Transverse colon (tissue), 4 donors: ENCODE data around the gene IDNK. TPM values are rescaled to one million over a fixed set of nuclear protein-coding genes. Genes with fewer than 3 reads are reported as not detected.

Experiments
- DNase-seq: peaks from one replicate; pipeline ENCODE4 v3.0.0-alpha.2; 2019
- H3K27ac ChIP-seq, 4 donors: fragments of 200-600 bp; sonication (generic); 2 replicates each; pipeline ENCODE4 v1.5.1; 2016 to 2018; ENCODE audit warnings: inconsistent platforms in 4 of 4
- H3K27me3 ChIP-seq: fragments of 200-600 bp; sonication (generic); 2 replicates; pipeline ENCODE4 v1.5.1; 2017; ENCODE audit warnings: inconsistent platforms
- H3K36me3 ChIP-seq, 4 donors: fragments of 200-600 bp; sonication (generic); 2 replicates each; pipeline ENCODE4 v1.5.1; 2017 to 2019; ENCODE audit warnings: inconsistent platforms in 4 of 4
- H3K4me1 ChIP-seq, 4 donors: fragments of 200-600 bp; sonication (generic); 2 replicates each; pipeline ENCODE4 v1.5.1; 2017 to 2020; ENCODE audit warnings: inconsistent platforms in 4 of 4
- H3K4me3 ChIP-seq, 4 donors: fragments of 200-600 bp; sonication (generic); 1 replicate in 1 of 4; 2 replicates in 3 of 4; pipeline versions ENCODE4 v1.5.1 to v1.6.1; 2017 to 2019; ENCODE audit warnings: inconsistent platforms in 4 of 4
- H3K9me3 ChIP-seq, 2 donors: fragments of 200-600 bp; sonication (generic); 2 replicates each; pipeline ENCODE4 v1.5.1; 2017 to 2019; ENCODE audit warnings: inconsistent platforms in 2 of 2
- EP300 ChIP-seq: sonication (generic); formaldehyde crosslinking; IDR thresholded peaks from one replicate; pipeline ENCODE4 v1.6.1; 2017; ENCODE audit warnings: antibody characterized with exemption, low read depth
- POLR2A ChIP-seq: fragments of 450-650 bp; IDR thresholded peaks from one replicate; pipeline ENCODE4 v1.6.1; 2016; ENCODE audit warnings: antibody characterized with exemption, mild to moderate bottlenecking, moderate library complexity
- POLR2AphosphoS5 ChIP-seq, 3 donors: sonication (generic); formaldehyde crosslinking; IDR thresholded peaks; one replicate each; pipeline ENCODE4 v1.6.1; 2016; ENCODE audit warnings: antibody characterized with exemption in 3 of 3
- WGBS, 2 donors: methylation state at CpG; one replicate each; pipeline ENCODE4 v1.1.5; 2018; ENCODE audit warnings: low coverage in 1 of 2; 5-methylcytosine and 5-hydroxymethylcytosine counted together
- in situ Hi-C, 4 donors: fragments of 200-750 bp; cut with MboI; loops; one replicate each; pipeline versions ENCODE4 v1.15.0 to v1.15.1; 2017; ENCODE audit warnings: low sequenced_read_pairs in 3 of 4, low pct_ligation_motif_present in 1 of 4, low pct_unique_long_range_greater_than_20kb in 1 of 4
- intact Hi-C: fragments of 100-400 bp; cut with DNase I; formaldehyde crosslinking; loops from one replicate; pipeline ENCODE4 v1.15.1; 2023; ENCODE audit warnings: low total_unique reads
- small RNA-seq, 4 donors: library from RNA; depleted of rRNA; stranded (forward); fragments of <200 nt; gene quantifications; one replicate each; pipeline ENCODE3, GENCODE V24; 2016
- total RNA-seq, 4 donors: library from RNA; depleted of rRNA; stranded (reverse); fragments of >200 nt; gene quantifications; one replicate each; pipeline ENCODE4 v1.1.0, GENCODE V29; 2016
- TF ChIP-seq, protein P1 (sequence below), 5 experiments: fragments of 200-600 bp in 3 of 5; fragments of 450-650 bp in 2 of 5; sonication (generic) in 3 of 5; IDR thresholded peaks; 1 replicate in 2 of 5; 2 replicates in 3 of 5; pipeline ENCODE4 v1.5.1; 2016 to 2017; ENCODE audit warnings: antibody characterized with exemption in 5 of 5, inconsistent platforms in 3 of 5, mild to moderate bottlenecking in 2 of 5, moderate library complexity in 1 of 5

Gene IDNK
- total RNA-seq, 4 donors from 2014 or later, result 4.6 to 18.7 TPM; not detected in 2

DNA sequence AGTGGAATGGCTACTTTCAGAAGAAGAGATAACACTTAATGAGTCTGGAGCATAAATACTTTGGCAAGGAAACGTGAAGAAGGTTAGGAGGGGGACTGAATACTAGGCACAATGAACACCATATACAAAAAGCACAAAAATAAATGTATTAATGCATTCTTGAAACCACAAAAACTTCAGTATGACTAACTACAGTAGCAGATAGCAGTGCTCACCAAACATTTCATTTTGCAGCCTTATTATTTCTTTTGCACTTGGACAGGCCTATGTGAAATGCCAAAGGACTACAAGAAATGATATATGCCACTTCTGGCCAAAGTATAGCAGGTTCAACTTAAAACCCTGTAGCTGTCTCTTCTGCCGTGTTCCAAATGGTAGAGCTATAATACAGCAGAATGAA lies 58.5 kb downstream of the IDNK start:
- TF ChIP-seq POLR2AphosphoS5 (IDR thresholded peaks at IDR 0.05) (no peak), EP300 (no peak), POLR2A (no peak)
- TF ChIP-seq, protein P1, sequence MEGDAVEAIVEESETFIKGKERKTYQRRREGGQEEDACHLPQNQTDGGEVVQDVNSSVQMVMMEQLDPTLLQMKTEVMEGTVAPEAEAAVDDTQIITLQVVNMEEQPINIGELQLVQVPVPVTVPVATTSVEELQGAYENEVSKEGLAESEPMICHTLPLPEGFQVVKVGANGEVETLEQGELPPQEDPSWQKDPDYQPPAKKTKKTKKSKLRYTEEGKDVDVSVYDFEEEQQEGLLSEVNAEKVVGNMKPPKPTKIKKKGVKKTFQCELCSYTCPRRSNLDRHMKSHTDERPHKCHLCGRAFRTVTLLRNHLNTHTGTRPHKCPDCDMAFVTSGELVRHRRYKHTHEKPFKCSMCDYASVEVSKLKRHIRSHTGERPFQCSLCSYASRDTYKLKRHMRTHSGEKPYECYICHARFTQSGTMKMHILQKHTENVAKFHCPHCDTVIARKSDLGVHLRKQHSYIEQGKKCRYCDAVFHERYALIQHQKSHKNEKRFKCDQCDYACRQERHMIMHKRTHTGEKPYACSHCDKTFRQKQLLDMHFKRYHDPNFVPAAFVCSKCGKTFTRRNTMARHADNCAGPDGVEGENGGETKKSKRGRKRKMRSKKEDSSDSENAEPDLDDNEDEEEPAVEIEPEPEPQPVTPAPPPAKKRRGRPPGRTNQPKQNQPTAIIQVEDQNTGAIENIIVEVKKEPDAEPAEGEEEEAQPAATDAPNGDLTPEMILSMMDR (IDR thresholded peaks at IDR 0.05), result no peak
- intact Hi-C loops, result no loop called here
- no peaks in the 10 kb centered on the region for H3K9me3 ChIP-seq
- H3K27ac ChIP-seq, result no peak overlapping the region
- peaks cover 0 to 29% (median 10%) of the 10 kb centered on the region in 4 donors for H3K36me3 ChIP-seq
- H3K4me3 ChIP-seq, result no peak overlapping the region
- H3K27me3 ChIP-seq, result no peaks in the 10 kb centered on the region
- no peak for DNase-seq
- in situ Hi-C loops, result no loop called here
- no peaks in the 10 kb centered on the region for H3K4me1 ChIP-seq
- 65 to 73% methylated on average over 1 to 2 of the region's 2 CpGs for WGBS, 2 donors

DNA sequence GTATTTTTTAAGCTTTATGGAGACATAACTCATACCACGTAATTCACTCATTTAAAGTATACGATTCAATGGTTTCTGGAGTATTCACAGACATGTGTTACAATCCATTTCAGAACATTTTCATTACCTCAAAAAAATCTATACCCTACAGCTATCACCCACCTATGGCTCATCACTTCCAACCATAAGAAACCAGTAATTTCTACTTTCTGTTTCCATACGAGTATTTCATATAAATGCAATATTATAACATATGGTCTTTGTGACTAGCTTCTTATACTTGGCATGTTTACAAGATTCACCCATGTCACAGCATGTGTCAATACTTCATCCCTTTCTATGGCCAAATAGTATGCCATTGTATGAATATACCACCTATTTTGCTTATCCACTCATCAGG lies 66.0 kb downstream of the IDNK start:
- WGBS, 2 donors, result 78 to 80% methylated on average over 3 of the region's 3 CpGs
- Histone ChIP-seq H3K4me1 (peaks cover 0 to 32% (median 15%) of the 10 kb centered on the region in 4 donors), H3K27ac (no peak overlapping the region), H3K36me3 (no peaks in the 10 kb centered on the region), H3K27me3 (no peaks in the 10 kb centered on the region), H3K4me3 (no peak overlapping the region), H3K9me3 (no peaks in the 10 kb centered on the region)
- TF ChIP-seq POLR2A (no peak), POLR2AphosphoS5 (IDR thresholded peaks at IDR 0.05) (no peak), EP300 (no peak)
- TF ChIP-seq, protein P1 (IDR thresholded peaks at IDR 0.05), result no peak
- DNase-seq, result no peak
- in situ Hi-C loops, result no loop called here
- intact Hi-C loops, result no loop called here

DNA sequence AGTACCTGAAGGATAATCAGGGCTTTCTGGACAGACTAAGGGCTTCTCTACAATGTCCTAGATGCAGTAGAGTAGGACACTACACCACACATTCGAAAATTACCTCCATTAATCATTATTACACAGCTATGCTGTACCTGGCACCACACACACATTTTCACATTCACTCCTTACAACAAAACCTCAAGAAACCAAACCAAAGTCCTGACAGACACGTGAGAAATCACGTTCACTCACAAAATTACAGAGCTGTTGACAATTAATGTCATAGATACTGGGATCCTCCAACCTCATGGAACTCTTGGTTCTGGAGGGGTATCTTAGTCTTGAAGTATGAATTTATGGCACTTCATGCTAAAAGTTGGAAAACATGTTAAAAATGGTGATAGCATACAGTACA lies 68.5 kb downstream of the IDNK start:
- Histone ChIP-seq H3K27ac (no peak overlapping the region), H3K27me3 (no peaks in the 10 kb centered on the region), H3K4me1 (peaks cover 0 to 43% (median 15%) of the 10 kb centered on the region in 4 donors), H3K4me3 (no peak overlapping the region), H3K36me3 (no peaks in the 10 kb centered on the region), H3K9me3 (no peaks in the 10 kb centered on the region)
- WGBS, 2 donors, result 89% methylated on average over 3 of the region's 3 CpGs
- in situ Hi-C loops (no loop called here), intact Hi-C loops (no loop called here)
- DNase-seq, result no peak
- TF ChIP-seq, protein P1 (IDR thresholded peaks at IDR 0.05), result no peak
- TF ChIP-seq POLR2AphosphoS5 (IDR thresholded peaks at IDR 0.05), result no peak
- no peak for TF ChIP-seq POLR2A
- no peak for TF ChIP-seq EP300

Small RNA genes within 50 kb of the gene (small RNA-seq; reads per million reads assigned to genes)
- gene RNU4-15P, result 0 reads per million in 4 donors

Other genes starting within 250 kb of the IDNK start
- gene FRMD3, start 84.7 kb upstream of the IDNK start, total RNA-seq, result 10 to 100 TPM in 3 of 4 donors, 1 to 10 TPM in 1; 5.8 to 37.0 (median 18.1) TPM
- 10 to 100 TPM; 56.5 to 87.3 (median 72.1) TPM for gene UBQLN1, start 84.8 kb downstream of the IDNK start, total RNA-seq
- 10 to 100 TPM in 1 of 4 donors, 1 to 10 TPM in 2, not detected in 1; 1.5 to 11.0 (median 6.0) TPM for gene GKAP1, start 194.6 kb downstream of the IDNK start, total RNA-seq